ENCODE data around the gene AGAP1.
"Not testable (repeated sequence)": the region's sequence is repeated elsewhere in the genome, so short reads cannot be mapped to it uniquely, and the experiment has no call there.

The AGAP1 gene

GRCh38 chr2:236041616-236042015 lies 547.8 kb downstream of the AGAP1 start:
- no peak for DNase-seq (ENCODE audit: low read depth in 2 of 2)

DNA sequence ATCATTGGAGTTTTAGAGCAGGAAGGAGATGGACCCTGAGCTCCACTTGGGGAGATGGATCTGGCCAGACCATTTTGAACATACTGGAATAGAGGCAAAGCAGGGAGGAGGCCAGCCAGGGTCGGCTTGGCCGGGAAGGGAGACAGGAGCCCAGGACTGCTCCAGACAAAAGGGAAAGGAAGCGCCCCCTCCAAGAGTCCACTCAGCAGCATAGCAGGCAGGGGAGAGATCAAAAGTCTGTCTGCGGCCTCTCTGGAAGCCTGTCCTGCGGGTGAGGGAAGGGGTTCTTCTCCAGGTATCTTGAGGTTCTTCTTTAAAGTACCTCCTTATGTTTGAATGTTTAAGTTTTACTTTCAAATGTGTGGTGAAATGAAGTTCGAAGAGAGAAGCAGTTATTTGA lies 548.2 kb downstream of the AGAP1 start:
- DNase-seq (ENCODE audit: low read depth in 2 of 2), result no peak

DNA sequence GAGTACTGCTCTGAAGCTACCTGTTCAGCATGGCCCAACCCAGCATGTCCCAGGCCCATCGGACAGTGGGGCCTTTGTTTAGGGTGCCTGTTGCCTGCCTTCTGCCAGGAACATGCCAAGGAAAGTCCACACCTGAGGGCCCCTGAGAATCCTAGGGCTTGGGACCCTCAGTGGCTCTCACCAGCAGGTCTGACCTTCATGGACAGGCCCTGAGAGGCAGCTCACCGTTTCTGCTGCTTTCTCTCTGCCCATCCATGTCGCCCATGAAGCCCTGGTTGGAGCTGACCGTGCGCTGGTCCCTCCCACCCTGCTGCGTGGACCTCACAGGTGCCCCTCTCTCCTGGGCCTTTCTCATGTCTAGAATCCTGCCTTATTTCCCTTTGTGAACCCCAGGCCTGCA lies 550.3 kb downstream of the AGAP1 start:
- DNase-seq (ENCODE audit: low read depth in 2 of 2), result no peak

GRCh38 chr2:236045251-236046235 lies 551.7 kb downstream of the AGAP1 start:
- DNase-seq (ENCODE audit: low read depth in 2 of 2), result no peak

- DNase-seq (ENCODE audit: low read depth in 2 of 2), result no peak
Observed at GRCh38 chr2:236046715-236047114, 552.9 kb downstream of the AGAP1 start.

DNA sequence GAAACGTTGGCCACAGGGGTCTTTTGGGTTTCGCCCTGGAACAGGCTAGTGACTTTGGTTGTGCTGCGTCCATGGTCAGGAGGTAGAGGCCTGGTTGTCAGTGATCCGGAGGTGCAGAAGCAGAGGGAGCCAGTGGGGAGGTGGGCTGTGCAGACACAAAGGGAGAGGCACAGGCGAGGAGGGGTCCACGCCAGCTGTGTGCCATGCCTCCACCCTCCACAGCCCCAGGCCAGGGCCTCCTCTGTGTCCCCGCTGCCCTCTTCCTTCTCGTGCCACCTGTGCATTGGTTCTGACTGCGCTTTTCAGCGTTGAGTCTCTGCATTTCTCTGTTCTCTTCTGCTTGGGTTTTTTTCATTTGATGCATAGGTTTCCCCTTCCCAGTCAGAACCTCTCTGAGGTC lies 553.3 kb downstream of the AGAP1 start:
- no peak for DNase-seq (ENCODE audit: low read depth in 2 of 2)

DNA sequence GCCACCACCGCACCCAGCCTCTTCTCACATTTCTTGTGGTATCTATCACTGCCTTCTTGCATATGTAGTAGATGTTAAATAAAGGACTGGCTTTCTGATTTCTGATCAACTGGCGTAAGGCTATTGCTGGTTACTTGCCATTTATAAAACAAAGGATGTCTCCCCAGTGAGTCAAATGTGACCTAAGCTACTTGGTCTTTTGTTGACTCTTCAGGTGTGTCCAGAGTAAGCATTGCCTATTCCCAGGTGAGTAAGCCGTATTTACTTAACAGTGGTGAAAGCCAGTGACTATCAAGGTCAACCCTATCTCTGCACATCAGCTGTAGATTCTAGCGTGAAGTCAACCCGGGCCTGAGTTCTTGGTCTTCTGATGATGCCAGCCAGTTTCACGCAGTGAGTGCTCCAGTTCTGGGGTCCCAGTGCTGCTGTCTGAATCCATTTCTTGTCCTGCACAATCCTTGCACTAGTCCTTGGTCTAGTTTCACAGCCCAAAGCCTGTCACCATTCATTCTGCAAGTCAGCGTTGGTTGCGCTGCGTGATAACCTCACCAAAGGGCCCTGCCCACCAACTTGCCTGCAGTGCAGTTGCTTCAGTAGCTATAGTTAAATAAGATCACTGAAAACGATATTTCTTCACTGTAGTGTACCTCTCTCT lies 554.2 kb downstream of the AGAP1 start:
- no peak for DNase-seq (ENCODE audit: low read depth in 2 of 2)

DNA sequence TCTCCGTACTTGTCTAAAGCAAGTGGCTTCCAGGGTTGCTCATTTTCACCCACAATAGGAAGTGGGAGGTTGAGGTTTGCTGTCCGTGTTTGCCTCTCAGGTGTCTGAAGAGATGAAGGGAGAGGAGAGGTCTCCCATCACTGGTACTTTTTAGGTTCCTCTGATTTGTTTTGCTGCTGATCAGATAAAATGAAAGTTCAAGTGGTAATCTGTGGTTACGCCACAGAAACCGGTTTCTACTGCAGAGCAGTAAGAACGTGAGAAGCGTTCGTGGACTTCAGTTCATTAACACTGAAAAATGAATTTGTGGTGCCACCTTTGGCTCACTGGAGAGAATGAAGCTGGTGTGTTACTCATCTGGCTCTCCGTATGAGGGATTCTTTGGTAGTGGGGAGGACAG lies 556.1 kb downstream of the AGAP1 start:
- DNase-seq (ENCODE audit: low read depth in 2 of 2), result no peak

DNA sequence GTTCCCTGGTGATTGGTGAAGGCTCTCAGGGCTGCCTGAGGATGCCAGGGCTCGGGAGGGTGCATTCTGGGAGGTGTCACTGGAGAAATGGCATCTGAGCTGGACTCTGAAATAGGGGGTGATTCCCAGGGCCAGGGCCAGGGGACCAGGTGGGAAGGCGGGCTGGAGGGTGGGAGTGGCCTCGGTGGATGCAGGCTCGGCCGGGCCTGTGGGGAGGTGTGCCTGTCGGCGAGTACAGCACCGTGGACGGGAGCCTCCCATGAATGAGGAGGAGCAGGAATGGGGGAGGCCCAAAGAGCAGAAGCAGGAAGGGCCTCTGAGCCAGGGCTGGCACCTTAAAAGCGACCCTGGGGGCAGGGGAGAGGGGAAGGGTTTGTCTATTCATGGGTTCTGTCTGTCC lies 557.5 kb downstream of the AGAP1 start:
- DNase-seq (ENCODE audit: low read depth in 2 of 2), result no peak

- DNase-seq (ENCODE audit: low read depth in 2 of 2), result no peak
Observed at GRCh38 chr2:236051806-236052205, 558.0 kb downstream of the AGAP1 start.

DNA sequence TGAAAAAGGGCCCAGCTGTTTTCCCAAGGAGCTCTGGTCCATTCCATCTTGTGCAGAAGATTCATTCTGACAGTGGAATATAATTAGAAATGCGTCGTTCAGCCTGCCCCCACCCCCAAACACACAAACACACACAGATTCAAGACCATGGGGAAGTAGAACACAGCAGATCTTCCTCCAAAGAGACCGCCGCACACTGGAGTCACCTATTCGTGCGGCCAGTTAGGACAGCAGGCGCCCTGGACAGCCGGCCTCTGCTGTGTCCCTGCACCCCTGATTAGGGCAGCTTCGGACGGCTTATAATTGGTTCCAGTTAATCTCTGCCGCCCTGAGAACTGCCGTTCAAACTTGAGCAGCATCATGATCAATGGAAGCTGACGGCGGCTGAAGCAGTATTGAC lies 558.4 kb downstream of the AGAP1 start:
- no peak for DNase-seq (ENCODE audit: low read depth in 2 of 2)

DNA sequence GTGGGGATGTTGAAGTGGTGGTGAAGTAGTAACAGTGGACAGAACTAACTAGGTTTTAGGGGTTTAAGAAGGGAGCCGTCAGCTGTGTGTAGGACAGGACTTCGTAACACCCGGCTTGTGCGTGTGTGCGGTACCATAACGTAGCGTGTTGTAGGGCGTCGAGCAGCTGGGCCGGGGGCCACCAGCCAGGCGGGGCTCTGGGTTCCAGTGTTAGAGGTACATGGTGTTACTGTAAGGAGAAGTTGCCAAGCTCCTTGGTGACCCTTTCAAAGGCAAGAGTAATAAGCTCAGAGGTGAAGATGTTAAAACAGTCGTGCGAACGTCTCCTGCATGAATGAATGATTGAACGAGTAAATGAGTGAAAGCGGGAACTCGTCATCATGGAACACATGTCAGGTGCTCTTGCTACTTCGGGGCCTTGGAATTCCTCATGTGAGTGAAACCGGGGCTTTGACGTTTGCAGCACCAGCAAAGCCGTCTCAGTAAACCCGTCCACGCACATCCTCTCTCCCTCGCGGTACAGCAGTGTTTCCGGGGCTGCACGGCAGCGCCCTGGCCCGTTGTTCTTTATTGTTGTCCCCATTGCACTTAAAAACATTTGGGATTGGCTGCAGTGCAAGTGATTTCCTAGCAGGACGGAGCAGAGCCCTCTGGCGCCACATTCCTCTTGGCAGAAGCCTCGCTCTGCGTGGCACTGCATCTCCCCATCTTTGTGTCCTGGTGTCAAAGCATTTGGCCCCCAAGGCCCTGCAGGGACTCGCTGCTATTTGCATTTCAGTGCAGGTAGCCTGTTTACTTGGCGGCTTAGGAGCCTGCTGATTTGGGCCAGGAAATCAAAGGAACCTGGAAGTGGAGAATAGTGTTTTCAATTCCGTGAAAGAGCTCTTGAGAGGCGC lies 559.3 kb downstream of the AGAP1 start:
- DNase-seq (ENCODE audit: low read depth in 2 of 2), result no peak

DNA sequence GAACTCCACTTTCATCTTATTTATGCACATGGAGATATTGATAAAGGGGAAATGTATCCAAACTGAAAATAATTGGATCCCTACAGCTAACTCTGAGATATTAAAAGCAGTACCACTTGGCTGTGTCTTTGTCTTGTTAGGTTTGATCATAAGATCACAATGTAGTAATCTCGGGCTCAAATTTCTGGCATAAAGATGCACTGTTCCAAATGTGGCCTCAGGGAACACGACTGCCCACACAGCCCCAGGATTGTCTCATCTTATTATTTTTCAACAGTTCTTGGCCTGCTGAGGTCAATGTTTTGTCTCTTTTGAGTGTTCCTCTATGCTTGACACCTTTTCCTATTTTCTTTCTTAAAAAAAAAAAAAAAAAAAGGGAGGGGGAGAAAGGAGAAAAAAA lies 560.3 kb downstream of the AGAP1 start:
- no peak for DNase-seq (ENCODE audit: low read depth in 2 of 2)

GRCh38 chr2:236054621-236055305 lies 560.9 kb downstream of the AGAP1 start:
- DNase-seq (ENCODE audit: low read depth in 2 of 2), result no peak

DNA sequence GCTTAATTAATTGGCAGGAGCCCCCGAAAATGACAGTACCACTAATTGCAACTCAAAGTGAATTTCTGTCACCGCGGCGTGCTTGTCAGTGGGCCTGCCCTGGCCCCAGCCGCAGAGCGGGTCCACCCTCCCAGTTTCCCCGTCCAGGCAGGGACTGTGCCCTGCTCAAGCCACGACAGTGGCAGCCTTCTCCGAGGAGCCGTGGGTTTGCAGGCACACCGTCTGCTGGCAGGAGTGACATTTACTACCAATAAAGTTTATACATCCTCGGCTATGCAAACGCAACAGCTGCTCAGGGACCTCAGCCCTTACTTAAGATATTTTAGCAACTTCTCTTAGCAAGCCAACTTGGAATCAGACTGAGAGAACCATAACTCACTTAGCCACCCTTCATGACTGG lies 561.6 kb downstream of the AGAP1 start:
- DNase-seq (ENCODE audit: low read depth in 2 of 2), result no peak

- no peak for DNase-seq (ENCODE audit: low read depth in 2 of 2)
Observed at GRCh38 chr2:236056141-236056540, 562.3 kb downstream of the AGAP1 start.

GRCh38 chr2:236057375-236057774 lies 563.5 kb downstream of the AGAP1 start:
- DNase-seq (ENCODE audit: low read depth in 2 of 2), result no peak

GRCh38 chr2:236061497-236061896 lies 567.7 kb downstream of the AGAP1 start:
- no peak for DNase-seq (ENCODE audit: low read depth in 2 of 2)

GRCh38 chr2:236061899-236062298 lies 568.1 kb downstream of the AGAP1 start:
- DNase-seq (ENCODE audit: low read depth in 2 of 2), result no peak

GRCh38 chr2:236062806-236063205 lies 569.0 kb downstream of the AGAP1 start:
- not testable (repeated sequence) for DNase-seq (ENCODE audit: low read depth in 2 of 2)

DNA sequence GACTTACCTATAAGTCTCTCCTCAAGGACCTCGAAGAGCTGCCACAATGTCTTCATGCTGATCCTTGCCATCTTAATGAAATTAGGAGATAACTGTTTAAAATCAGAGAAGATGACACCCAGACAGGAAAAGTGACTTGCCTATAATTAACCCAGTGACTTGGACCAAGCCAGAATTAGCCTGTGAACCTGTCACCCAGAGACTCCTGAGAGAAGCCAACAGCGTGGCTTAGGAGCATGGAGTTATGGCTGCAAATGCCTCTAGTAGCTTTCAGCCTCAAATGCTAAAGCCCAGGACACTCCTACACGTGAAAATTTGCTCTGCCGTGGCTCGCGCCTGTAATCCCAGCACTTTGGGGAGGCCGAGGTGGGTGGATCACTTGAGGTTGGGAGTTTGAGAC lies 570.2 kb downstream of the AGAP1 start:
- no peak for DNase-seq (ENCODE audit: low read depth in 2 of 2)
